ENCODE measurements around the gene WNT9A. TPM values are rescaled to one million over a fixed set of nuclear protein-coding genes. Genes with fewer than 3 reads are reported as not detected.

The WNT9A gene
- total RNA-seq, 1 experiment from 2014 or later = 1.5 TPM

DNA sequence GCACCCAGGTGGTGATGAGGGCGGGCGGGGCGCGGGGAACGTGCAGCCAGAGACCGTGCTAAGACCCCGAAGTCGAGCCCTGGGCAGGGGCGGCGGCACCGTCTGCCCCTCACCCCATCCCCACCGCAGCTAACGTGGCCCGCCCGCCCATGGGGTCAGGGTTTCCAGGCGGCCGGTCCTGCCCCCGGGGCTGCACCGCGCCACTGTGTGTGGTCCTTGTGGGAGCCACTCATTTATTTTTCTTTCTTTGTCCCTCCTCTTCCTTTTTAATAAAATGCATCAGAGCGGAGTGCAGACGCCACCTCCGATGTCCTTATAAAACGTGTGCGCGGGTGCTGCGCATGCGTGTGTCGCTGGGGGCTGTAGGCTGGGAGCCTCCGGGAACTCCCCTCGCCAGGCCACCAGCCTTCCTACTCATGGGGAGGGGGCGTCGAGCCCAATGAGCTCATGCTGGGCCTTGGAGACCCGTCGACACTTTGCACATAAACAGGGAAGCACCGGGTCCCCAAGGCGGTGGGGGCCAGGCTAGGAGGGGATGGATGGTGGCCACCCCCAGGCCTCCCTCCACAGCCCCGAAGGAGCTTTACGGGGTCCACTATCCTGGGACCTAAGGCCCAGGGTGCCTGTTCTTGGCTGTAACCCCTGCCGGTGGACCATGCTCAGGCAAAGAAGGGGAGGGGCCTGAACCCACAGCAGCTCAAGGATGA is 59.9 kb downstream of the WNT9A start (continued):
- TF ChIP-seq, protein P1, sequence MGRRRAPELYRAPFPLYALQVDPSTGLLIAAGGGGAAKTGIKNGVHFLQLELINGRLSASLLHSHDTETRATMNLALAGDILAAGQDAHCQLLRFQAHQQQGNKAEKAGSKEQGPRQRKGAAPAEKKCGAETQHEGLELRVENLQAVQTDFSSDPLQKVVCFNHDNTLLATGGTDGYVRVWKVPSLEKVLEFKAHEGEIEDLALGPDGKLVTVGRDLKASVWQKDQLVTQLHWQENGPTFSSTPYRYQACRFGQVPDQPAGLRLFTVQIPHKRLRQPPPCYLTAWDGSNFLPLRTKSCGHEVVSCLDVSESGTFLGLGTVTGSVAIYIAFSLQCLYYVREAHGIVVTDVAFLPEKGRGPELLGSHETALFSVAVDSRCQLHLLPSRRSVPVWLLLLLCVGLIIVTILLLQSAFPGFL (CRISPR knock-in tag; IDR thresholded peaks at IDR 0.05; ENCODE audit: borderline replicate concordance) = no peak
- TF ChIP-seq CREB1 (CRISPR knock-in tag; IDR thresholded peaks at IDR 0.05) (no peak), SP1 (CRISPR knock-in tag; conservative IDR thresholded peaks at IDR 0.05) (no peak), FOXK1 (CRISPR knock-in tag; IDR thresholded peaks at IDR 0.05) (no peak)
- TF ChIP-seq, protein P2, sequence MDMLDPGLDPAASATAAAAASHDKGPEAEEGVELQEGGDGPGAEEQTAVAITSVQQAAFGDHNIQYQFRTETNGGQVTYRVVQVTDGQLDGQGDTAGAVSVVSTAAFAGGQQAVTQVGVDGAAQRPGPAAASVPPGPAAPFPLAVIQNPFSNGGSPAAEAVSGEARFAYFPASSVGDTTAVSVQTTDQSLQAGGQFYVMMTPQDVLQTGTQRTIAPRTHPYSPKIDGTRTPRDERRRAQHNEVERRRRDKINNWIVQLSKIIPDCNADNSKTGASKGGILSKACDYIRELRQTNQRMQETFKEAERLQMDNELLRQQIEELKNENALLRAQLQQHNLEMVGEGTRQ (CRISPR knock-in tag; IDR thresholded peaks at IDR 0.05) = no peak

DNA sequence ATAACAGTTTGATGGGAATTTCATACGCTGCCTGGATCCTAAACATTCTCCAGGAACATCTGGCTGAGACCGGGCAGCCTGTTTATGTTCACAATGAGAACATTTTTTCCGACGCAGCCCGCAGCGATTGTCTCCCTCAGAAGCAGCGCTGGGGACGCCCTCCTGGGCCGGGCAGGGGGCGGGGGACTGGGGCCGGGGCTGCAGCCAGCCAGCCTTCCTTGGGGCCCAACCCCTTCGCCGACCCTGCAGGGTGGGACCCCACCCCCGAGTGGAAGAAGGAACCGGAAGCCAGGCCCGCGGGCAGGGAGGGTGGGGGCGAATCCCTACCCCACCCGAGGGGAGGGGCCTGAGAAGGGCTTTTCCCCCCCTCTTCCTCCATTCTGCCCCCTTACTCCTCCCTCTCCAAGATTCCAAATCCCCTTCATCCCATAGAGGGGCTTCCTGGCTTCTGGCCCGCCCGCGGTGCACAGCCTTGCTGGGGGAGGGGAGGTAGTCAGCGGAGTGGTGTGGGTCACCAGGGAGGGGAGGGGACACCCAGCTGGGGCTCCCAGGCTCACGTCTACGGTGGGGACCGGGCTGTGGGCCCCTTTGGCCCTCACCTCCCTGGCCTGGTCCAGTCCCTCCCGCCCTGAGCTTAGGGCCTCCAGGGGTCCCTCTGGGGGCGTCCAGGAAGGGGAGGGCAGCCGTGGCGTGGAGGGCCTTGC is 60.6 kb downstream of the WNT9A start:
- H3K4me1 Mint-ChIP-seq = peaks cover 3% of the 10 kb centered on the region
- H3K27ac Mint-ChIP-seq = no peak overlapping the region
- no peaks in the 10 kb centered on the region for H3K36me3 Mint-ChIP-seq
- H3K4me3 Mint-ChIP-seq = peak overlapping the region; percentile 47
- peak; percentile 43 for ATAC-seq
- ChIA-PET CTCF (interaction anchor here (1.0 to 1.4 kb wide), 4 partner anchors 61 to 119 kb away, joined by 3 to 4 read pairs (median 4); partner anchors contain the start of gene WNT9A), POLR2A (no interaction called here)
- H3K27me3 Mint-ChIP-seq (ENCODE audit: low read depth) = no peaks in the 10 kb centered on the region; the same call in 1 of the 2 replicates
- no peaks in the 10 kb centered on the region for H3K9me3 Mint-ChIP-seq
- TF ChIP-seq ZNF263 (CRISPR knock-in tag; IDR thresholded peaks at IDR 0.05; ENCODE audit: low read depth) (peak; percentile 90), GRHL2 (CRISPR knock-in tag; IDR thresholded peaks at IDR 0.05; ENCODE audit: insufficient replicate concordance, severe bottlenecking) (no peak)
- DNase-seq (ENCODE audit: low spot score) = peak; percentile 45

DNA sequence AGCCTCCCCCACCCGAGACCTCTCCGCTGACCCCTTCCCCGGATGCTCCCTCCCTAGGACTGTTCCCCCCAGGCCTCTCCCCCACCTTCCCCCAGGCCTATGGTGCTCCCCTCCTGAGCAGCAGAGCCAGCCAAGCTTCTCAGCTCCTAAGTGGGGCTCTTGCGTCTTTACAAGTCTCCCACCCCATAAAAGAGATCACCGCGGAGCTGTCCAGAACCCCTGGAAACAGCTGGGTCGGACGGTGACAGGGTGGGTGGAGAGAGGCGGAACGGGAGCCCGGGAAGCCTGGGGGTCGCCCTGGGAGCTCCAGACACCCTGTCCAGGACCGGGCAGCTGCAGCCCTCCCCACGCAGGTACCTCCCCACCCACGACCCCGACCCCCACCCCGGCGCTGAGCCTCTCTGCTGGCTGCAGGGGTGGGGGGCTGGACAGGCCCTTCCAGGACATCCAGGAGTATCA is 61.2 kb downstream of the WNT9A start:
- no peaks in the 10 kb centered on the region for H3K9me3 Mint-ChIP-seq
- ATAC-seq (peak; percentile 9), DNase-seq (ENCODE audit: low spot score) (no peak)
- ChIA-PET POLR2A (no interaction called here), CTCF (interaction anchor here (1.4 kb wide), 1 partner anchor 93 kb away, joined by 3 read pairs; no protein-coding TSS in a partner anchor)
- no peaks in the 10 kb centered on the region; the same call in 1 of the 2 replicates for H3K27me3 Mint-ChIP-seq (ENCODE audit: low read depth)
- no peak overlapping the region for H3K27ac Mint-ChIP-seq
- H3K4me3 Mint-ChIP-seq = peak overlapping the region; percentile 47
- no peaks in the 10 kb centered on the region for H3K36me3 Mint-ChIP-seq
- H3K4me1 Mint-ChIP-seq = peaks cover 3% of the 10 kb centered on the region
- TF ChIP-seq, protein P3, sequence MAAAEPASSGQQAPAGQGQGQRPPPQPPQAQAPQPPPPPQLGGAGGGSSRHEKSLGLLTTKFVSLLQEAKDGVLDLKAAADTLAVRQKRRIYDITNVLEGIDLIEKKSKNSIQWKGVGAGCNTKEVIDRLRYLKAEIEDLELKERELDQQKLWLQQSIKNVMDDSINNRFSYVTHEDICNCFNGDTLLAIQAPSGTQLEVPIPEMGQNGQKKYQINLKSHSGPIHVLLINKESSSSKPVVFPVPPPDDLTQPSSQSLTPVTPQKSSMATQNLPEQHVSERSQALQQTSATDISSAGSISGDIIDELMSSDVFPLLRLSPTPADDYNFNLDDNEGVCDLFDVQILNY (CRISPR knock-in tag; IDR thresholded peaks at IDR 0.05) = no peak
- no peak for TF ChIP-seq NR3C1 (CRISPR knock-in tag; conservative IDR thresholded peaks at IDR 0.05; ENCODE audit: low read depth)
- TF ChIP-seq PRRX2 (CRISPR knock-in tag; IDR thresholded peaks at IDR 0.05) = no peak
- TF ChIP-seq, protein P4, sequence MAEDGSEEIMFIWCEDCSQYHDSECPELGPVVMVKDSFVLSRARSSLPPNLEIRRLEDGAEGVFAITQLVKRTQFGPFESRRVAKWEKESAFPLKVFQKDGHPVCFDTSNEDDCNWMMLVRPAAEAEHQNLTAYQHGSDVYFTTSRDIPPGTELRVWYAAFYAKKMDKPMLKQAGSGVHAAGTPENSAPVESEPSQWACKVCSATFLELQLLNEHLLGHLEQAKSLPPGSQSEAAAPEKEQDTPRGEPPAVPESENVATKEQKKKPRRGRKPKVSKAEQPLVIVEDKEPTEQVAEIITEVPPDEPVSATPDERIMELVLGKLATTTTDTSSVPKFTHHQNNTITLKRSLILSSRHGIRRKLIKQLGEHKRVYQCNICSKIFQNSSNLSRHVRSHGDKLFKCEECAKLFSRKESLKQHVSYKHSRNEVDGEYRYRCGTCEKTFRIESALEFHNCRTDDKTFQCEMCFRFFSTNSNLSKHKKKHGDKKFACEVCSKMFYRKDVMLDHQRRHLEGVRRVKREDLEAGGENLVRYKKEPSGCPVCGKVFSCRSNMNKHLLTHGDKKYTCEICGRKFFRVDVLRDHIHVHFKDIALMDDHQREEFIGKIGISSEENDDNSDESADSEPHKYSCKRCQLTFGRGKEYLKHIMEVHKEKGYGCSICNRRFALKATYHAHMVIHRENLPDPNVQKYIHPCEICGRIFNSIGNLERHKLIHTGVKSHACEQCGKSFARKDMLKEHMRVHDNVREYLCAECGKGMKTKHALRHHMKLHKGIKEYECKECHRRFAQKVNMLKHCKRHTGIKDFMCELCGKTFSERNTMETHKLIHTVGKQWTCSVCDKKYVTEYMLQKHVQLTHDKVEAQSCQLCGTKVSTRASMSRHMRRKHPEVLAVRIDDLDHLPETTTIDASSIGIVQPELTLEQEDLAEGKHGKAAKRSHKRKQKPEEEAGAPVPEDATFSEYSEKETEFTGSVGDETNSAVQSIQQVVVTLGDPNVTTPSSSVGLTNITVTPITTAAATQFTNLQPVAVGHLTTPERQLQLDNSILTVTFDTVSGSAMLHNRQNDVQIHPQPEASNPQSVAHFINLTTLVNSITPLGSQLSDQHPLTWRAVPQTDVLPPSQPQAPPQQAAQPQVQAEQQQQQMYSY (CRISPR knock-in tag; IDR thresholded peaks at IDR 0.05) = no peak
- TF ChIP-seq, protein P5, sequence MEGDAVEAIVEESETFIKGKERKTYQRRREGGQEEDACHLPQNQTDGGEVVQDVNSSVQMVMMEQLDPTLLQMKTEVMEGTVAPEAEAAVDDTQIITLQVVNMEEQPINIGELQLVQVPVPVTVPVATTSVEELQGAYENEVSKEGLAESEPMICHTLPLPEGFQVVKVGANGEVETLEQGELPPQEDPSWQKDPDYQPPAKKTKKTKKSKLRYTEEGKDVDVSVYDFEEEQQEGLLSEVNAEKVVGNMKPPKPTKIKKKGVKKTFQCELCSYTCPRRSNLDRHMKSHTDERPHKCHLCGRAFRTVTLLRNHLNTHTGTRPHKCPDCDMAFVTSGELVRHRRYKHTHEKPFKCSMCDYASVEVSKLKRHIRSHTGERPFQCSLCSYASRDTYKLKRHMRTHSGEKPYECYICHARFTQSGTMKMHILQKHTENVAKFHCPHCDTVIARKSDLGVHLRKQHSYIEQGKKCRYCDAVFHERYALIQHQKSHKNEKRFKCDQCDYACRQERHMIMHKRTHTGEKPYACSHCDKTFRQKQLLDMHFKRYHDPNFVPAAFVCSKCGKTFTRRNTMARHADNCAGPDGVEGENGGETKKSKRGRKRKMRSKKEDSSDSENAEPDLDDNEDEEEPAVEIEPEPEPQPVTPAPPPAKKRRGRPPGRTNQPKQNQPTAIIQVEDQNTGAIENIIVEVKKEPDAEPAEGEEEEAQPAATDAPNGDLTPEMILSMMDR (IDR thresholded peaks at IDR 0.05) = no peak
- TF ChIP-seq, protein P6, sequence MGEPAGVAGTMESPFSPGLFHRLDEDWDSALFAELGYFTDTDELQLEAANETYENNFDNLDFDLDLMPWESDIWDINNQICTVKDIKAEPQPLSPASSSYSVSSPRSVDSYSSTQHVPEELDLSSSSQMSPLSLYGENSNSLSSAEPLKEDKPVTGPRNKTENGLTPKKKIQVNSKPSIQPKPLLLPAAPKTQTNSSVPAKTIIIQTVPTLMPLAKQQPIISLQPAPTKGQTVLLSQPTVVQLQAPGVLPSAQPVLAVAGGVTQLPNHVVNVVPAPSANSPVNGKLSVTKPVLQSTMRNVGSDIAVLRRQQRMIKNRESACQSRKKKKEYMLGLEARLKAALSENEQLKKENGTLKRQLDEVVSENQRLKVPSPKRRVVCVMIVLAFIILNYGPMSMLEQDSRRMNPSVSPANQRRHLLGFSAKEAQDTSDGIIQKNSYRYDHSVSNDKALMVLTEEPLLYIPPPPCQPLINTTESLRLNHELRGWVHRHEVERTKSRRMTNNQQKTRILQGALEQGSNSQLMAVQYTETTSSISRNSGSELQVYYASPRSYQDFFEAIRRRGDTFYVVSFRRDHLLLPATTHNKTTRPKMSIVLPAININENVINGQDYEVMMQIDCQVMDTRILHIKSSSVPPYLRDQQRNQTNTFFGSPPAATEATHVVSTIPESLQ (CRISPR knock-in tag; IDR thresholded peaks at IDR 0.05) = no peak
- TF ChIP-seq CREM (CRISPR knock-in tag; IDR thresholded peaks at IDR 0.05) = no peak
- TF ChIP-seq, protein P7, sequence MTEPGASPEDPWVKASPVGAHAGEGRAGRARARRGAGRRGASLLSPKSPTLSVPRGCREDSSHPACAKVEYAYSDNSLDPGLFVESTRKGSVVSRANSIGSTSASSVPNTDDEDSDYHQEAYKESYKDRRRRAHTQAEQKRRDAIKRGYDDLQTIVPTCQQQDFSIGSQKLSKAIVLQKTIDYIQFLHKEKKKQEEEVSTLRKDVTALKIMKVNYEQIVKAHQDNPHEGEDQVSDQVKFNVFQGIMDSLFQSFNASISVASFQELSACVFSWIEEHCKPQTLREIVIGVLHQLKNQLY (CRISPR knock-in tag; IDR thresholded peaks at IDR 0.05) = no peak
- TF ChIP-seq, protein P8, sequence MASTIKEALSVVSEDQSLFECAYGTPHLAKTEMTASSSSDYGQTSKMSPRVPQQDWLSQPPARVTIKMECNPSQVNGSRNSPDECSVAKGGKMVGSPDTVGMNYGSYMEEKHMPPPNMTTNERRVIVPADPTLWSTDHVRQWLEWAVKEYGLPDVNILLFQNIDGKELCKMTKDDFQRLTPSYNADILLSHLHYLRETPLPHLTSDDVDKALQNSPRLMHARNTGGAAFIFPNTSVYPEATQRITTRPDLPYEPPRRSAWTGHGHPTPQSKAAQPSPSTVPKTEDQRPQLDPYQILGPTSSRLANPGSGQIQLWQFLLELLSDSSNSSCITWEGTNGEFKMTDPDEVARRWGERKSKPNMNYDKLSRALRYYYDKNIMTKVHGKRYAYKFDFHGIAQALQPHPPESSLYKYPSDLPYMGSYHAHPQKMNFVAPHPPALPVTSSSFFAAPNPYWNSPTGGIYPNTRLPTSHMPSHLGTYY (CRISPR knock-in tag; IDR thresholded peaks at IDR 0.05) = no peak
